ENCODE results near the gene EYS.

The EYS gene

GRCh38 chr6:65199121-65199520, 507.9 kb downstream of the EYS start:
- FAIRE-seq = no peak

- FAIRE-seq = no peak
Measured at GRCh38 chr6:65191471-65191870, 515.6 kb downstream of the EYS start.

- no peak for FAIRE-seq
Measured at GRCh38 chr6:65189236-65189881, 517.7 kb downstream of the EYS start.

- FAIRE-seq = no peak
Measured at GRCh38 chr6:65186826-65187225, 520.2 kb downstream of the EYS start.

GRCh38 chr6:65182681-65183080, 524.3 kb downstream of the EYS start:
- FAIRE-seq = no peak

GRCh38 chr6:65170273-65170672, 536.8 kb downstream of the EYS start:
- FAIRE-seq = no peak

- FAIRE-seq = no peak
Measured at GRCh38 chr6:65161661-65162060, 545.4 kb downstream of the EYS start.

GRCh38 chr6:65157025-65157424, 550.0 kb downstream of the EYS start:
- no peak for FAIRE-seq

- no peak for FAIRE-seq
Measured at GRCh38 chr6:65155083-65155482, 551.9 kb downstream of the EYS start.

GRCh38 chr6:65149841-65150240, 557.2 kb downstream of the EYS start:
- no peak for FAIRE-seq

GRCh38 chr6:65148839-65149238, 558.2 kb downstream of the EYS start:
- no peak for FAIRE-seq

GRCh38 chr6:65135567-65135966, 571.5 kb downstream of the EYS start:
- no peak for FAIRE-seq

- no peak for FAIRE-seq
Measured at GRCh38 chr6:65126667-65127066, 580.4 kb downstream of the EYS start.

- no peak for FAIRE-seq
Measured at GRCh38 chr6:65123521-65123920, 583.5 kb downstream of the EYS start.

- FAIRE-seq = no peak
Measured at GRCh38 chr6:65117817-65118409, 589.1 kb downstream of the EYS start.

GRCh38 chr6:65116326-65116725, 590.7 kb downstream of the EYS start:
- no peak for FAIRE-seq

GRCh38 chr6:65113581-65113980, 593.4 kb downstream of the EYS start:
- FAIRE-seq = no peak

- no peak for FAIRE-seq
Measured at GRCh38 chr6:65112435-65112834, 594.6 kb downstream of the EYS start.

GRCh38 chr6:65110031-65110430, 597.0 kb downstream of the EYS start:
- FAIRE-seq = no peak

GRCh38 chr6:65098349-65098748, 608.7 kb downstream of the EYS start:
- no peak for FAIRE-seq

GRCh38 chr6:65091561-65091960, 615.5 kb downstream of the EYS start:
- FAIRE-seq = no peak

- no peak for FAIRE-seq
Measured at GRCh38 chr6:65088575-65088974, 618.5 kb downstream of the EYS start.

GRCh38 chr6:65081756-65082155, 625.3 kb downstream of the EYS start:
- FAIRE-seq = no peak

GRCh38 chr6:65075705-65076230, 631.3 kb downstream of the EYS start:
- no peak for FAIRE-seq

- FAIRE-seq = no peak
Measured at GRCh38 chr6:65072500-65072899, 634.5 kb downstream of the EYS start.
